GM12878 (cell line): ENCODE data around the gene SLC39A7. TPM values are rescaled to one million over a fixed set of nuclear protein-coding genes. Genes with fewer than 3 reads are reported as not detected.

Experiments
- ATAC-seq: fragments of 200-7000 bp; cut with Tn5 transposase; 3 replicates; pipeline ENCODE4 v1.9.1; 2020; ENCODE audit warnings: mild to moderate bottlenecking, moderate library complexity
- BruUV-seq: library from RNA; stranded (reverse); fragments of 400-500 nt; replicated peaks from 2 replicates; lab custom pipeline; 2021; lab: Mats Ljungman, UMichigan
- CTCF ChIA-PET: fragments of 300-600 bp; sonication (Branson Sonifier 250); formaldehyde crosslinking; extraction: SDS; loops from one replicate; lab custom pipeline; 2021; ENCODE audit warnings: inconsistent platforms; lab: Yijun Ruan, JAX
- POLR2A ChIA-PET: fragments of 350-600 bp; formaldehyde crosslinking; extraction: SDS; loops from one replicate; lab custom pipeline; 2021; ENCODE audit warnings: inconsistent platforms; lab: Charles Lee
- RAD21 ChIA-PET: fragments of 300-600 bp; sonication (Branson Sonifier 250); formaldehyde crosslinking; loops from one replicate; lab custom pipeline; 2023; ENCODE audit warnings: antibody characterized with exemption; ENCODE audit not compliant: unreplicated experiment; lab: Charles Lee
- SMC1A ChIA-PET: fragments of 300-600 bp; sonication (Branson Sonifier 250); formaldehyde crosslinking; loops from one replicate; lab custom pipeline; 2023; ENCODE audit not compliant: unreplicated experiment, uncharacterized antibody; lab: Charles Lee
- DNase-seq: peaks from one replicate; pipeline ENCODE4 v3.0.0-alpha.2; 2011; ENCODE audit warnings: low read depth, low spot score
- FAIRE-seq: peaks from 3 replicates; lab custom pipeline; 2011; peaks lifted over from hg19 to GRCh38; lab: Jason Lieb, UNC
- H2AFZ ChIP-seq: 2 replicates; pipeline ENCODE4 v1.6.0; 2011; ENCODE audit warnings: low read depth, low read length, control low read depth; ENCODE audit not compliant: control insufficient read depth
- H3K27ac ChIP-seq: 2 replicates; pipeline ENCODE4 v1.5.1; 2011; ENCODE audit warnings: control low read depth; ENCODE audit not compliant: control insufficient read depth, insufficient read depth
- H3K27me3 ChIP-seq, 2 experiments: replicated peaks in 1 of 2; 2 replicates each; pipeline versions ENCODE4 v1.6.0 to v1.6.1; 2011; ENCODE audit warnings: low read length in 1 of 2; ENCODE audit not compliant: control insufficient read depth in 2 of 2, insufficient read depth in 2 of 2
- H3K36me3 ChIP-seq, 2 experiments: 2 replicates each; pipeline ENCODE4 v1.5.1; 2011; ENCODE audit warnings: low read length in 1 of 2; ENCODE audit not compliant: control insufficient read depth in 2 of 2, insufficient read depth in 2 of 2
- H3K4me1 ChIP-seq: 2 replicates; pipeline ENCODE4 v1.6.1; 2011; ENCODE audit warnings: mild to moderate bottlenecking, low read length, moderate library complexity, mixed read lengths; ENCODE audit not compliant: control insufficient read depth, insufficient read depth
- H3K4me2 ChIP-seq: 2 replicates; pipeline ENCODE4 v1.6.0; 2011; ENCODE audit warnings: control low read depth; ENCODE audit not compliant: control insufficient read depth, insufficient read depth
- H3K4me3 ChIP-seq: fragments of 200-600 bp; sonication (generic); 2 replicates; pipeline ENCODE4 v1.5.1; 2016
- H3K79me2 ChIP-seq: 2 replicates; pipeline ENCODE4 v1.6.0; 2011; ENCODE audit warnings: low read length; ENCODE audit not compliant: control insufficient read depth, insufficient read depth
- H3K9ac ChIP-seq: 2 replicates; pipeline ENCODE4 v1.8.0; 2011; ENCODE audit warnings: low read length, control low read depth, mixed read lengths; ENCODE audit not compliant: control insufficient read depth, insufficient read depth
- H3K9me3 ChIP-seq: replicated peaks from 3 replicates; pipeline ENCODE4 v1.5.1; 2011; ENCODE audit warnings: mild to moderate bottlenecking, low read length; ENCODE audit not compliant: control insufficient read depth, insufficient read depth
- H4K20me1 ChIP-seq: 2 replicates; pipeline ENCODE4 v1.6.0; 2011; ENCODE audit not compliant: control insufficient read depth, insufficient read depth
- ESRRA ChIP-seq: IDR thresholded peaks from 2 replicates; pipeline ENCODE4 v1.6.1; 2012; ENCODE audit warnings: mild to moderate bottlenecking, low read length, improper control_type of control experiment
- EZH2 ChIP-seq: IDR thresholded peaks from 2 replicates; pipeline ENCODE4 v1.6.1; 2012; ENCODE audit warnings: low read depth, mild to moderate bottlenecking, control low read depth, inconsistent platforms, low read length, borderline replicate concordance; ENCODE audit not compliant: control insufficient read depth
- WGBS: methylation state at CpG from one replicate; pipeline ENCODE4 v1.1.6; 2016; ENCODE audit warnings: low lambda C conversion rate; ENCODE audit not compliant: insufficient replicate concordance, insufficient coverage; ENCODE audit errors: missing lambda C conversion rate; 5-methylcytosine and 5-hydroxymethylcytosine counted together
- in situ Hi-C: fragments of 300-500 bp; cut with MboI; formaldehyde crosslinking; loops from 9 replicates; pipeline ENCODE4 v1.14.3; 2018; ENCODE audit warnings: mixed read lengths
- intact Hi-C: fragments of 100-400 bp; cut with micrococcal nuclease; formaldehyde crosslinking; loops from one replicate; pipeline ENCODE4 v1.14.2; 2022; ENCODE audit not compliant: unreplicated experiment
- polyA plus RNA-seq, 11 experiments: library from polyadenylated mRNA; depleted of rRNA in 4 of 11; unstranded in 6 of 11; stranded (reverse) in 5 of 11; fragments of >200 nt; fragmentation: Nextera tagmentation in 4 of 11; fragmentation: Illumina TruSeq in 1 of 11; extraction: Ambion mirVana in 4 of 11; extraction: Trizol in 1 of 11; gene quantifications; 1 replicate in 1 of 11; 2 replicates in 10 of 11; pipeline versions ENCODE4 v1.2.1 to v1.2.3, GENCODE V29; 2011 to 2016; ENCODE audit warnings: inconsistent platforms in 2 of 11, missing spikeins in 2 of 11, low read depth in 1 of 11
- total RNA-seq, 4 experiments: library from RNA; depleted of rRNA in 3 of 4; stranded (reverse); fragments of >200 nt in 3 of 4; fragmentation: Illumina TruSeq in 1 of 4; extraction: Trizol in 1 of 4; gene quantifications; 2 replicates each; pipeline versions ENCODE4 v1.2.1 to v1.2.3, GENCODE V29; 2013 to 2021
- TF ChIP-seq, protein P1 (sequence below): fragments of 450-650 bp; IDR thresholded peaks from 2 replicates; pipeline ENCODE4 v1.6.1; 2017; ENCODE audit warnings: mild to moderate bottlenecking

Gene SLC39A7
- total and polyA plus RNA-seq, 10 of the 15 experiments (the other 5 are each of a cell fraction or from before 2014, with no cell fraction given) = 7.3 to 63.1 (median 40.6) TPM

DNA sequence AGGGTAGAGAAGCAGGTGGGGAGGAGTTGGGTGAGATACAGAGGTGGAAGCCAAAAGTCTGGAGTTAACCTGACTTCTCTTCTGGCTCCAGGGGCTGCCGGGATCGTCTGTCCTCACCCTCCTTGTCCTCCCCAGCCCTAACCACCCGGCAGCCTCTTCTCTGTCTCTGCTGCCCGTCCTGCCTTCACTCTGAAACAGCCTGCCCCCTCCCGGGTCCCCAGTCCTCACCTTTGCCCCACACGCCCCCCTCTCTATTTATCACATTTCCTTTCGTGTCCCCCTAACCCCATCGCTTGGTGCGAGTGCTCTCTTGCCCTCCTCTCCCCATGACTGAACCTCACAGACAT is 13.3 kb downstream of the SLC39A7 start:
- Histone ChIP-seq H3K9ac (no peak overlapping the region), H3K27ac (no peak overlapping the region), H3K4me3 (no peak overlapping the region), H3K4me1 (peaks cover 10% of the 10 kb centered on the region), H3K79me2 (no peaks in the 10 kb centered on the region), H3K27me3 (peaks cover 2 to 3% of the 10 kb centered on the region in 2 experiments; a peak in 3 of 4 replicates), H3K4me2 (no peak overlapping the region), H3K36me3 (peaks cover 0 to 5% of the 10 kb centered on the region in 2 experiments; a peak in 2 of 4 replicates), H3K9me3 (no peaks in the 10 kb centered on the region), H2AFZ (no peak overlapping the region), H4K20me1 (no peaks in the 10 kb centered on the region; the same call in 1 of the 2 replicates)
- RAD21 ChIA-PET = no interaction called here
- in situ Hi-C loops = no loop called here
- ATAC-seq (peak; percentile 9), DNase-seq (no peak), FAIRE-seq (no peak)
- SMC1A ChIA-PET = no interaction called here
- 29% methylated on average over 8 of the region's 9 CpGs for WGBS
- CTCF ChIA-PET = no interaction called here
- intact Hi-C loops = no loop called here
- POLR2A ChIA-PET = no interaction called here
- TF ChIP-seq, protein P1, sequence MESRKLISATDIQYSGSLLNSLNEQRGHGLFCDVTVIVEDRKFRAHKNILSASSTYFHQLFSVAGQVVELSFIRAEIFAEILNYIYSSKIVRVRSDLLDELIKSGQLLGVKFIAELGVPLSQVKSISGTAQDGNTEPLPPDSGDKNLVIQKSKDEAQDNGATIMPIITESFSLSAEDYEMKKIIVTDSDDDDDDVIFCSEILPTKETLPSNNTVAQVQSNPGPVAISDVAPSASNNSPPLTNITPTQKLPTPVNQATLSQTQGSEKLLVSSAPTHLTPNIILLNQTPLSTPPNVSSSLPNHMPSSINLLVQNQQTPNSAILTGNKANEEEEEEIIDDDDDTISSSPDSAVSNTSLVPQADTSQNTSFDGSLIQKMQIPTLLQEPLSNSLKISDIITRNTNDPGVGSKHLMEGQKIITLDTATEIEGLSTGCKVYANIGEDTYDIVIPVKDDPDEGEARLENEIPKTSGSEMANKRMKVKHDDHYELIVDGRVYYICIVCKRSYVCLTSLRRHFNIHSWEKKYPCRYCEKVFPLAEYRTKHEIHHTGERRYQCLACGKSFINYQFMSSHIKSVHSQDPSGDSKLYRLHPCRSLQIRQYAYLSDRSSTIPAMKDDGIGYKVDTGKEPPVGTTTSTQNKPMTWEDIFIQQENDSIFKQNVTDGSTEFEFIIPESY = no peak
- TF ChIP-seq EZH2 = no peak
- no peak for TF ChIP-seq ESRRA
- no TSS peak for BruUV-seq
